CD4-positive, alpha-beta T cell treated with Interleukin-6 for 4 hours (primary cell): ENCODE results near the gene TUBB6.

Experiments
- DNase-seq: peaks from one replicate; pipeline ENCODE4 v3.0.0-alpha.2; 2020; ENCODE audit warnings: mixed read lengths

TUBB6 gene

DNA sequence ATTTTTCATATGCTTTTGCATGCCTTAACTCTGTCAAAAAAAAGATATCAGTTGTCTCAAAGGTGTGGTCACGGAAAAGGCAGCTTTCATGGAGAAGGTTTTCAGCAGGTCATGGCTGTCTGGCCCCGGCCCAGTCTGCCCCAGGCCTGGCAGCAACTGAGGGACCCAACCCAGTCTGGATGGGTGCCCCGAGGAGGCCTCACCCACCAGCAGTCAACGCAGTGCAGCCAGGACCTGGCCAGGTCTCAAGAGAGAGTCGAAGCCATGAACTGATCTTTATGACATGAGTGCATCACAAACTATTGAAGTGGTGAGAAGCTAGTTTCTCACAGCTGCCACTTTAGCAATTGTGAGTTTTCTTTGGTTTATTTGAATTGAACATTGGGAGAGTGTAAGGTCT lies 7.9 kb downstream of the TUBB6 start:
- no peak for DNase-seq

DNA sequence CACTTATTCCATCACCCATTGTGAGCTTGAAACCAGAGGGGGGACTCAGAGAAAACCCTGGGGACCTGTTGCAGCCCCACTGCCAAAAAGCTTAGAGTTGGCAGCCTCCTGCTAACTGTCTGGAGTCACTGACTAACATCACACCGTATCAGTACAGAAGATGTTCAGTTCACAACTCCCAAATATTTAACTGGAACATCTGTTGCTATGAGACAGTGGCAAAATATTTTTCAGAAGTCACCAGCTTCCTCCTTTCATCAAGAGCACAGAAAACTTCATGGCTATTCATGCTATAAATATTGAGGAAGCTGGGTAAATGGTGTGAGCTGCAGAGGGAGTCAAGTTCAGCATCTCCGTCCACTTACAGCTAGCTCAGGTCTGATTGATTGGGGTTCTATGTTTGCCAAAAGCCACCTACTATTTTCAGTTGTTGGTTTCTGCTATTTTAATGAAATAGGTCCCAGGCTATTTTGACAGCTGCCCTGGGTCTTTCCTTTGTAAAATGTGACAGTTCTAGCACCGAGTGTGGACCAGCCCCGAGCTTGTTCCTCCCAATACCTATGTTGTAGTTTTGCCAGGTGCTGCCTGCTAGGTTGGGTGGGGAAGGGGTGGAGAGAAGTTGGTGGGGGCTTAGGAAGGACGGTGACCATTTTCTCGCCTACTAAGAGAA lies 9.8 kb downstream of the TUBB6 start:
- DNase-seq = no peak

DNA sequence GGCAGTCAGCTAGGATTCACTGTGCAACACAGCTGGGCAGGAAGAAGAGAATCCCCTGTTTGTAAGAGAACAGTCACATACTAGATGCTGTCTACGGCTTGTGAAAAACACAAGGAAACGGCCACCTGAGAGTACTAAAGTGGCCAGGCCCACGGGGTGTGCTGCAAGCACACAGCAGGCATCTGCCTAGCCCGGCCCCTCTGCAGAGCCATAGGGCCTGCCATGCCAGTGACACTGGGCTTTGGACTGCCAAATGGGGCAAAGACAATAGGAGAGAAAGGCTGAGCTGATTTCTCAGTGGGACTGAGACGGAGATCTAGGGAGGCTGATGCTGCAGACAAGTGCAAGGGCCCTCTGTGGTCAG lies 10.3 kb downstream of the TUBB6 start:
- DNase-seq = no peak

DNA sequence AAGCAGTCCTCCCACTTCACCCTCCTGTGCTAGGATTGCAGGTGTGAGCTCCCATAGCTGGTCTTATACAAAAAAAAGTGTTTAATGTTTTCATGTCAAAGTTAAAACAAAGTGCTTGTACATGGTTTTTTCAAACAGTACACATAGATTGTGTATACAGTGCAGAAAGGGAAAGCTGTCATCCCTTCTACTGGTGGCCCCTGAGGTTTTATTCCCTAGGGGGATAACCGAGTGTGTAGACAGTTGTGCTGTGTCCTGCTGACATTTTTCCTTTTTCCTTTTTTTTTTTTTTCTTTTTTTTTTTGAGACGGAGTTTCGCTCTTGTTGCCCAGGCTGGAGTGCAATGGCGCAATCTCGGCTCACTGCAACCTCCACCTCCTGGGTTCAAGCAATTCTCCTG lies 10.8 kb downstream of the TUBB6 start:
- no peak for DNase-seq

DNA sequence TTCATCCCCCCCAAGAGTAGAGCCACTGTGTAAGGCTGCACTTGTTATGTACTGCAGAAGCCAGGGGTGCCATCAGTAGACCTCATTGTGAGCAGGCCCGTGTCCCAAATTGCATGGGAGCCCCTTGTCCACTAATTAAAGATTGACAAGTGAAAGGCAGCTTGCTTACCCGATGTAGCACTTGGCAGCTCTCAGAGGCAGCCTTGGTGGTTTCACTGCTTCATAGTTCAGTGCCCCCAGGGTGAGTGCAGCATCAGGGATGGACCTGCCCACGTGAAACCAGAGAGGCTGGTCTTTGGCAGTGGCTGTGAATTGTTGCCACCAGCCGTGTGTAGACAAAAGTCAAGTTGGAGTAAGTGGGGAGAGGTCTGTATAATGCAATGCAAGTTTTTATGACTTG lies 13.3 kb downstream of the TUBB6 start:
- DNase-seq = no peak

DNA sequence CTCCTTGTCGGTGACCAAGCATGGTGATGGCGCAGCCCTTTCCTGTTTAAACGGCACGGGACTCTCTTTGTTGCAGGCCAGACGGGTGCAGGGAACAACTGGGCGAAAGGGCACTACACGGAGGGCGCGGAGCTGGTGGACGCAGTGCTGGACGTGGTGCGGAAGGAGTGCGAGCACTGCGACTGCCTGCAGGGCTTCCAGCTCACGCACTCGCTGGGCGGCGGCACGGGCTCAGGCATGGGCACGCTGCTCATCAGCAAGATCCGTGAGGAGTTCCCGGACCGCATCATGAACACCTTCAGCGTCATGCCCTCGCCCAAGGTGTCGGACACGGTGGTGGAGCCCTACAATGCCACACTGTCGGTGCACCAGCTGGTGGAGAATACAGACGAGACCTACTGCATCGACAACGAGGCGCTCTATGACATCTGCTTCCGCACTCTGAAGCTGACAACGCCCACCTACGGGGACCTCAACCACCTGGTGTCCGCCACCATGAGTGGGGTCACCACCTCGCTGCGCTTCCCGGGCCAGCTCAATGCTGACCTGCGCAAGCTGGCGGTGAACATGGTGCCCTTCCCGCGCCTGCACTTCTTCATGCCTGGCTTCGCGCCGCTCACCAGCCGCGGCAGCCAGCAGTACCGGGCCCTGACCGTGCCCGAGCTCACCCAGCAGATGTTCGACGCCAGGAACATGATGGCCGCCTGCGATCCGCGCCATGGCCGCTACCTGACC lies 17.1 kb downstream of the TUBB6 start:
- DNase-seq = no peak

DNA sequence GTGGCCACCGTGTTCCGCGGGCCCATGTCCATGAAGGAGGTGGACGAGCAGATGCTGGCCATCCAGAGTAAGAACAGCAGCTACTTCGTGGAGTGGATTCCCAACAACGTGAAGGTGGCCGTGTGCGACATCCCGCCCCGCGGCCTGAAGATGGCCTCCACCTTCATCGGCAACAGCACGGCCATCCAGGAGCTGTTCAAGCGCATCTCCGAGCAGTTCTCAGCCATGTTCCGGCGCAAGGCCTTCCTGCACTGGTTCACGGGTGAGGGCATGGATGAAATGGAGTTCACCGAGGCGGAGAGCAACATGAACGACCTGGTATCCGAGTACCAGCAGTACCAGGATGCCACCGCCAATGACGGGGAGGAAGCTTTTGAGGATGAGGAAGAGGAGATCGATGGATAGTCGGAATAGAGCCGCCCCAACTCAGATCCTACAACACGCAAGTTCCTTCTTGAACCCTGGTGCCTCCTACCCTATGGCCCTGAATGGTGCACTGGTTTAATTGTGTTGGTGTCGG lies 17.7 kb downstream of the TUBB6 start:
- DNase-seq = no peak

DNA sequence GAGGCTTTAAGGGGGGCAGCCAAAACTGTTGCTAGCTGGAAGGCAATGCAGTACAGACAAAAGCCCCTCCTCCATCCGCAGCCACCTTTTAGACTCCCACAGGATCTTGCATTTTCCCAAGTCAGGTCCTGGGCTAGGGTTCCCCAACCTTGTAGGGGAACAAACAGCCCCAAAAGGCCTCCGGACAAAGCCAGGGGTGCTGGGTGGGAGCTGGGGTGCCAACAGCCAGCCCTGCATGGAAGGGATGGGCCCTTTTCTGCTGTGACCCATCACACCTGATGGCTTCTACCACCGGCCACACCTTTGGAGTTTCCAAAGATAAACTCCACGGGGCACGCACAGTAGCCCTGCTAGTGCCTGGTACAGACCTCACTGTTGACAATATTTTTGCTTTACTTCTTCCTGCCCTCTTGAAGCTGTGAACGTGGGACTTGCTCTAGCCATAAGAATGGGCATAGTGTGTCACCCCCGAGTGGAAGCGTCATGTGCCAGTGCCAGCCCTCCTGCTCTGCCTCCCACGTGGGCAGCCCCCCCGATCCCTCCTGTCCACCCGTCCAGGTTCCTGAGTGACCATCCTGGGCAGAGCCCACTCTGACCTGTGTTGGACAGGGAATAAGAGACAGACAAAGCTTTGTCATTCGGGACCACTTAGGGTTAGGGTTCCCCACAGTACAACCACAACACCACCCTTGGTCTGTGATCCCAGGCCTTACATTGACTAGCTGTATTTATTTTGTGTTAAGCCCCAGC lies 18.8 kb downstream of the TUBB6 start:
- no peak for DNase-seq

DNA sequence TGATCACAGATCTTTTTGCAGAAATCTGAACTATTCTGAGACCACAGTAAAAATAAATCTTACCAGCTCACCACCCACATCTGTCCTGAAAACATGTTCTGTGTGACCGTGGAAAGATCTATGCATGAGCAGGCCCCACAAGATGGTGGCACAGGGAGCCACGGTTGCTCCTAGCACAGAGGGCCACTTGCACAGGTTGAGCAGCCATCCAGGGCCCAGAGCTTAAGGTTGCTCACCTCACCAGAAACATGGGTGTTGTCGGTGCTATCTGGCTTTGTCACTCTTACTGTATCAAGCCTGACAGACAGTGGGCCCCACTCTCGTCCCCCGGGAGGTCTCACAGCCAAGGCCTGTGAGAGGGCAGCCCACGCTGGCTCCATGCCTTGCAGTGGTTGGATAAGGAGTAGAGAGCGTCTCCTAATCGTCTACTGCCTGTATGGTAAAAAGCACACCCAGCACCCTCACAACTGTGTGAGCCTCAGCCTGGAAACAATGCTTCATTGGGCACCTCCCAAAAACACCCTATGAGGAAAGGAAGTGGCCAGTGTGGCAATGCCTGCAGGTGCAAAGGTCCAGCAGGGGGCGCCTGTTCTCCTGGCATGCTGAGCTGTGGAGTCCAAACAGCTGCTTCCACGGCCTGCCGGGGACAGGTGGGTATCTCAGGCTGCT lies 19.6 kb downstream of the TUBB6 start:
- peak; percentile 79 for DNase-seq

DNA sequence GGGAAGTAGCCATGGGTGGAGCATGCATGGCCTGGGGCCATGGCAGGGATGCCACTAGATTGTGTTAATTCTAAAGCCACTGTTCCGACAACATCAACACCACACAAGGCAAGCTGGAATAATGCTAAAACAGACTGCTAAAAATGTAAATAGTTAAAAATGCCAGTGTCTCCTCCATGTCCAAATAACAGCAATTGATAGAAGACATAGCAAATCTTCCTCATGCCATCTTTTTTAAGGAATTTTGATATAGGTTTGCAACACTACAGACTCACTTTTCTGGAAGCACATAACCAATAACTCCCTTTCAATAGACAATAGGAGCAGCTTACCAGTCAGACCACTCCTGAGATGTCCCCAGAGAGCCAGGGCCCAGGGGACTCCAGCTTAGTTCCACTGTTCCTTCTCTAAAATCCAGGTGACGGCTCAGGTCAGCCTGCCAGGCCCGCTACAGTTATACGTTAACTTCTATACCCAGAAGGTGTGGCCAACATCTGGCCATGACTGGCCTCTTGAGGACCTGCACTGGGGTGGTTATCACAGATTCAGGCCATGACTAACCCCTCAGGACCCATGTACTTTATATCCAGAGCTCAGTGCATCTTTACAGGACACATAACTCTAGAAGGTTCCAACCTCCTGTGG lies 20.3 kb downstream of the TUBB6 start:
- no peak for DNase-seq

DNA sequence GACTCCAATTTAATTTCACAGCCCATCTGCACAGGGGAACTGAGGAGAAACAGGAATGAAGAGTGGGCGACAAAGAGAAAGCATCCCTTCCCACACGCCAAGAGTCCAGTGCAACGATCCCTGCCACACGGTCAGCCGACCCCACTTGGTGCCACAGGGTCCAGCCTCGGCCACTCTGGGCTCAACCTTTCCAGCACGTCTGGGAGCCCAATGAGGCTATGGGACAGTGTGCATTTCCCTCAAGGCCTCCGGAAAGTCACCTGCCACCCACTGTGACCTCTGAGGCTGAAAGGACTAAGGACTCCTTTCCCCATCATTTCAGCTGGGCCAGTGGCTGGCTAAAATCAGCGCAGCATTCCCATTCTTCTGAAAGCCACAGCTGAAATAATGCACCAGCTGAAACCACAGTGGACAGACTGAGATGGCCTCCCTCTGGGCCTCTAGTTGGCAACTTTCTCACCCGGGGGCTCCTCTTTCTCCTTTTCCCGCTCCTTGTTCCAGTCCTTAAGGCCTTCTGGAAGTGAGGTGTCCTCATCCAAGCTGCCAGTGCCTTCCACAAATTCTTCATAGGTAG lies 21.2 kb downstream of the TUBB6 start:
- no peak for DNase-seq

DNA sequence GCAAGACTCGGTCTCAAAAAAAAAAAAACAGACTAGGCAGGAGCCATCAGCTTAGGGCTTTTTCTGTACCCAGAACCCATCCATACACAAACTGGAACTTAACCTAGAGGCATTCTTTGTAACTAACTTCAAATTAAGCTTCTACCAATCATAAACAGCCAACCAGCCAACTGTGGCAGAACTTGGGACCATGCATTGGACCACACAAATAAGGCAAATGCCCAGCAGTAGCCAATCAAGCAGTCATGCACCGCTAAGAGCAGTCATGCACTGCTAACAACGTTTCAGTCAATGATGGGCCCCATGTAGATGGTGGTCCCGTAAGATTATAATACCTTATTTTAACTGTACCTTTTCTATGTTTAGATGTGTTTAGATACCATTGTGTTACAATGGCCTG lies 22.7 kb downstream of the TUBB6 start:
- no peak for DNase-seq

DNA sequence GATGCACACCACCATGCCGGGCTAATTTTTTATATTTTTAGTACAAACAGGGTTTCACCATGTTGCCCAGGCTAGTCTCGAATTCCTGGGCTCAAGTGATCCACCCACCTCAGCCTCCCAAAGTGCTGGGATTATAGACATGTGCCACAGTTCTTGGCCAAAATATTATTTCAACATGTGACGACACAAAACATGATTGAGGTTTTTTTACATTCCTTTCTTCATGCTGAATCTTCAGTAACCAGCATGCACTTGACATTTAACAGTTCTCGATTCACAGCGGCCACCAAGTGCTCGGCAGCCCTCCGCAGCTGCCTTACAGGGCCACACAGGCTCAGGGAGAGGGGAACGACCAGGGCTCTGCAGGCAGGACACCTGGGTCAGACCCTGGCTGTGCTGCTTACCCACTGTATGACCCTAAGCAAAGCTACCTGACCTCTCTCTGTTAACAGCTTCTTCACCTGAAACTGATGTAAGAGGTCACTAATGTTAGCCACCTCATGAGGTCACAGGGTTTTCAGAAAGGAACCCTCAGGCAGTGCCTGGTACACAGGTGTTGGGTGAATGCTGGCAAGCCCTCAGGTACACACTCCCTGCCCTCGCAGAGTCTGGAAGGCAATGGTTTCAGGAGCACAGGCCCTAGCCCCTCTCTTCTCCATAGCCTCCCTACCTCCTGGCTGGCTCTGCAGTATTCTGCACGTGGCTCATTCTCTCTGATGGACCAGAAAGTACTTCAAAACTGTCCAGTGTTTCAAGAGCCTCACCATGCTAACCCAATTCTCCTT lies 25.7 kb downstream of the TUBB6 start:
- DNase-seq = no peak

DNA sequence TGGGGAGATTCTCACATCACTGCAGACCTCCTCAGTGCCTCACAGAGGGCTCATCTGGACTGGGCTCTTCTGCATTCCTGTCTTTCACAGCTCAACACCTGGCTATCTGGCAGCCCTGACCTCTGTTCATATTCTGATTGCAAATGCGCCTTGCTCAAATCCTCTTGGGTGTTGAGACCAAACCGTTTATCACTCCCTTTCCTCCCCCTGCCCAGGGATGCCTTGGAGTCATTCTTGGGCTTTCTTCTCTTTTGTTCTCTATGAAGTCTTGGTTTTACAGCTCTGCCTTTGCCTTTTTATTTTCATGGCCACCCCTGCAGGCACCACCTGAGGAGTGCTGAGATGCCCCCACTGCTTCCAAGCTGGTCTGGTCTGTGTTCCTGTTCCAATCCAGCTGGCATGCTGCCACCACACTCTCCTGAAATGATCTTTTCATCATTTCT lies 26.3 kb downstream of the TUBB6 start:
- DNase-seq = no peak

DNA sequence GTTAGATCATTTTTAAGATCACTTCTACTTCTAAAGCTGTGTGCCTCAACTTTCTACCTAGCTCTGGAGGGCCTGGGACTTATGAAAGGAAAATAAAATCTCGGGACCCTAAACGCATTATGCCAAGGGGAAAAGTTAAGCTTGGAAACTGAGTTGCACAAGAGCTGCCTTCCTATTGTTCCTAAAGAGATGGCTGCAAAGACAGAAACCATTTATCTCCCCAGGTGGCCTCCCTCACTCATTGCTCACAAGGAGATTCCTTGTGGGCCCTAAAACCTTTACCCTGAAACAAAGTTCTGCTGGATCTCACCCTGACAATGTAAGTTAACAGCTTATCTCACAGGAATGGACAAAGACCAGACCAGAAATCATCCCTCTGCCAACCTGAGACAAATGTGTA lies 26.8 kb downstream of the TUBB6 start:
- DNase-seq = no peak

DNA sequence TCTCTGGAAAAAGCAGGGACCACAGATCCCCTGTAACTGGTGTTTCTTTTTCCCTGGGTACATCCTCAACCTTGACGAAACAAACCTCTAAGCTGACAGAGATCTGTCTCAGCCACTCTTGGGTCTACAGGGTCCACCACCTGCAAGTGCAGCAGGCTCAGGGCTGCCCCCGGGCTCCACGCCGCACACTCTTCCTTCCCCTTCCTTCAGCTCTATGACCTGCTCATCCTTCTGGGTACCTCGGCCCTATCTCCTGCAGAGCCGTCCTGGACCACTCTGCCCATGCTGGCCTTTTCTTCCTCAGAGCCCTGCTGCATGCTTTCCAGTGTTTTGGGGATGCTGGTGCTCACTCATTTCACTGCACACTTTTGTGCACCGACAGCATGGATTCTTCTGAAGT lies 27.5 kb downstream of the TUBB6 start:
- DNase-seq = no peak

DNA sequence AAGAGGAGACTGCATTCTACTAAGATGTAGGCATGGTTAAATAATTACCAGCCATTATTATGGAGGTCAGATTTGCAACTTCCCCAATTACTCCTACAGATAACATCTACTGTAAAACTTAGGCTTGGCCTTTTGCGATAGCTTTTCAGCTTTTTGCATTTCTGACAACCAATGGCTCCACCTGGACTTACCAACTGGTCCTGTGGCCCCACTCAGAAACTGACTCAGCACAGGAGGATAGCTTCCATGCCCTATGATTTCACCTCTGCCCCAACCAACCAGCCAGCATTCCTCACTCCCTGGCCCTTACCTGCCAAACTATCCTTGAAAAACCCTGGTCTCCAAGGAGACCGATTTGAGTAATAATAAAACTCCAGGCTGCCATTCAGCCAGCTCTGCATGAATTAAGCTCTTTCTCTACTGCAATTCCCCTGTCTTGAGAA lies 28.2 kb downstream of the TUBB6 start:
- no peak for DNase-seq

DNA sequence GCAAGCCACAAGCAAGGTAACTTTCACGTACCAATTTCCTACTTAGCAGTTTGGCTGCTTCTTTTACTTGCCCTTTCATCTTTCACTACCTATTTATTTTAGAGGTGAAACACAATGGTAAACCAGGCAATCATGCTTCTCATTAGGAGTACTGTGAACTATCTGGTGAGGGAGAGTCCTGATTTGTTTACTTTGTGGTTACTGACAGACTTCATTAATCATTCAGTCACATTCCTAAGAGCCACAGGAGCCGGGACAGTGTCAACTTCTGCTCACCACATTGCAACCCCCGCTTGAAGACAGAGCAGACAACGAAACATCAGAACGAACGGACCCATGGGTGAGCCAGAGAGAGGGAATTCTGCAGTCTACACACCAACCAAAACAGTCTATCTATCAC lies 28.8 kb downstream of the TUBB6 start:
- DNase-seq = no peak

DNA sequence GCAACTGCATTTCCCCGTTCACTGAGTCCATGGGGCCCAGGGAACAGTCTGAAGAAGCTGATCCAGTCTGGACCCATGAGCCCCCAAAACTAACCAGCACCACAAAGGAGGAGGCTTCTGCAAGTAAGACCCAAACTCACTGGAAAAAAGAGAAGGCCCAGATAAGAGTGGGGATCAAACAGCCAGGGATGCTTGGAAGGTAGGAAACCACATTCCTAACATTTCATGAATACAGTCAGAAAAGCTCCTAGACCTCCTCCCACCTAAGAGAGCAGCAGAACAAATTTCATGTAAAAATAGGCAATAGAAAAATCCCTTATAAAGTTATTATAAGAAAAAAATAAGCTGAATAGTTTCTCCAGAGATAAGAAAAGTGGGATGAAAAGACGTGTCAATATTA lies 30.3 kb downstream of the TUBB6 start:
- no peak for DNase-seq

DNA sequence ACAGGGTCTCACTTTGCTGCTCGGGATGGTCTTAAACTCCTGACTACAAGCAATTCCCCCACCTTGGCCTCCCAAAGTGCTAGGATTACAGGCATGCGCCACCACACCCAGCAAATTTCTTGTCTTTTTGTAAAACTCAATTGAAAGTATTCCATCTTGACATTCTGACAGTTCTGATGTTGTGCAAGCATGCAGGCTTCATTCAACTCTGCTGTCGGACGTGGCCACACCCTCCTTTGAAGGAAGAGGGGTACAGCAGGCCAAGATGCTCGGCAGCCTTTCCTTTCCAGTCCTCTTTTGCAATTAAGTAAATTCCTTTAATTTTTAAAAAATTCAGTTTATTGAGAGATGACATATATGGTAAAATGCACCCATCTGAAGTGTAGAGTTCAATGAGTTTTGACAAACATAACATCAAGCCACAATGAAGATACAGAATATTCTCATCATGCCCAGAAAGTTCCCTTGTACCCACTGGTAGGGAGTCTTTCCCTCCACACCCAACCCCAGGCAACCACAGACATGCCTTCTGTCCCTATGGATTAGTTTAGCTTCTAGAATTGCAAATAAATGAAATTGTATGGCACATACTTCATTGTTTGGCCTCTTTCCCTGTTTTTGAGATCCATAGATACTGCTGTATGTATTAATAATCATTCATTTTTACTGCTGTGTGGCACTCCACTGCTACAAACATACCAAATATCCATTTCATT lies 33.1 kb downstream of the TUBB6 start:
- no peak for DNase-seq

DNA sequence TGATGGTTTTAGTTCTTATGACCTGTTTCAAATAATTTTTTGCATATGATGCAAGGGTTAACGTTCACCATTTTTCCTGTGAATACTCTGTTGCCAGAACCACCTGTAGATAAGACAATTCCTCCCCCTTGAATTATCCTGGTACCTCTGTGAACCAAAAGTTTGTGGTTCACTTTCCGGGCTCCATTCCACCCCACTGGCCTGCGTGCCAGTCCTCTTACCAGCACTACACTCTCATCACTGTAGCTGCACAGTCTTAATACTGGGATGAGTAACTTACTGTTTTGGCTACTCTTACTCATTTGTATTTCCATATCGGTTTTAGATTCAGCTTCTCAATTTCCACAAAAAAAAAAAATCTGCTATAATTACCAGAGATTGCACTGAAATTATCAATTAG lies 34.6 kb downstream of the TUBB6 start:
- DNase-seq = no peak
